Skin epidermis (tissue), 12 donors: Measurements from ENCODE around the gene MYRIP.
"Not testable (repeated sequence)": the region's sequence is repeated elsewhere in the genome, so short reads cannot be mapped to it uniquely, and the experiment has no call there.

Source experiments
- H3K27ac ChIP-seq, 21 experiments: fragments of 200-600 bp; sonication (generic) in 11 of 21; one replicate each; pipeline ENCODE4 v1.5.0; 2020; ENCODE audit warnings: mild to moderate bottlenecking in 3 of 21, inconsistent platforms in 2 of 21, moderate library complexity in 2 of 21
- H3K4me3 ChIP-seq, 7 experiments: fragments of 200-600 bp; sonication (generic) in 2 of 7; one replicate each; pipeline ENCODE4 v1.5.0; 2020; ENCODE audit warnings: inconsistent platforms in 2 of 7, mild to moderate bottlenecking in 2 of 7, moderate library complexity in 1 of 7

MYRIP gene

DNA sequence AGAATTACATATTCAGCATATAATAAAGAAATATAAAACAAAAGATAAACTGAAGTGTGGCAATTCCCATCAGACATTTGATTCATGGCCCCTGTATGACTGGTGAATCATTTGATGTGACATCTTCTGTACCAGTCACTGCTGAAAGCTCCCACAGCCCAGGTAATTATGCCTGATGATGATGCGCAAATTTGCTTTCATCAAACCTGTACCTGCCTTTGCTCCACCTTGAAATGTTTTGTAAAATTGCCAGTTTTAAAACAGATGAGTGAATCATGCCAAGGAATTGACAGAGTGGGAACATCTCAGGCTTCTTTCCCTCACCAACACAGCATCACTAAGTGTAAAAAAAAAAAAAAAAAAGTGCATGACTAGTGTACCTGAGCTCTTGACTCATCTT is 433.6 kb downstream of the MYRIP start:
- H3K27ac ChIP-seq = no peak overlapping the region
- H3K4me3 ChIP-seq = no peak overlapping the region

GRCh38 chr3:40247714-40248454 is 438.5 kb downstream of the MYRIP start:
- Histone ChIP-seq H3K27ac (no peak overlapping the region), H3K4me3 (no peak overlapping the region)

DNA sequence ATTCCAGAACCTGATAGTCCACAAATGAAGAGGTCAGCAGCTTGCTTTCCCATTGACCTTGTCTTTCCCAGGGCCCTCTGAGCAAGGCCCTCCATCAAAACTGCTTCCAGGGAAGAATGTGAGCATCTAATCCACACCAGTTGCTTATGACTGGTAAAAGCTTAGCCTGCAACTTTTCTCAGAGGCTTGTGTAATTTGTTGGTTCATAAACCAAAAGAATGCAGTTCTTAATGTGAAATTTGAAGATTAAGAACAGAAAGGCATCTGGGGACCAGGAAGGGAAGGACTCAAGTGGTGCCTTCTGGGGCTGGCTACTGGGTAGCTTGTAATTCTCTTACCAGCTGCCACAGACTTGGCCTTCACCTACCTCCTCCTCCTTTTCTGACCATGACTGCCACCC is 439.2 kb downstream of the MYRIP start:
- H3K27ac ChIP-seq = no peak overlapping the region

DNA sequence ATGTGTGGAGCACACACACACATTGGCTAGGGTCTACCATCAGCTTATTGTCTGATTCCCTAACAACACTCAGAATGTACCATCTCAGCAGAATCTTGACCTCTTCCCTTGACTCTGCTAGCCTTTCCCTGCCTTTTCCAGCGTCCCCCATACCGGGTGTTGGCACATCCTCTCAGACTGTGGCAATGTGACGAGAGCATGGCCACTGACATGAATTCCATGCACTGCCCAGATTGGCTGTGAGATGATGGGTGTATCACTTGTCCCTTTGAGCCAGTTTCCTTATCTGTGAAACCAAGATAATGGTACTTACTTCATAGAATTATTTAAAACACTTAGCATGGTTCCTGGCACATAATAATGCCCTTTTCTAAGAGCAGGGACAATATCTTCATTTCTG is 439.8 kb downstream of the MYRIP start:
- Histone ChIP-seq H3K4me3 (no peak overlapping the region), H3K27ac (no peak overlapping the region)

More for the DNA sequence above, 439.2 kb downstream of the MYRIP start:
- H3K4me3 ChIP-seq = no peak overlapping the region

GRCh38 chr3:40254491-40254890 is 445.1 kb downstream of the MYRIP start:
- Histone ChIP-seq H3K27ac (no peak overlapping the region), H3K4me3 (no peak overlapping the region)

GRCh38 chr3:40254891-40255290 is 445.5 kb downstream of the MYRIP start:
- Histone ChIP-seq H3K27ac (no peak overlapping the region), H3K4me3 (no peak overlapping the region)

GRCh38 chr3:40255532-40255931 is 446.1 kb downstream of the MYRIP start:
- Histone ChIP-seq H3K27ac (no peak overlapping the region), H3K4me3 (no peak overlapping the region)

DNA sequence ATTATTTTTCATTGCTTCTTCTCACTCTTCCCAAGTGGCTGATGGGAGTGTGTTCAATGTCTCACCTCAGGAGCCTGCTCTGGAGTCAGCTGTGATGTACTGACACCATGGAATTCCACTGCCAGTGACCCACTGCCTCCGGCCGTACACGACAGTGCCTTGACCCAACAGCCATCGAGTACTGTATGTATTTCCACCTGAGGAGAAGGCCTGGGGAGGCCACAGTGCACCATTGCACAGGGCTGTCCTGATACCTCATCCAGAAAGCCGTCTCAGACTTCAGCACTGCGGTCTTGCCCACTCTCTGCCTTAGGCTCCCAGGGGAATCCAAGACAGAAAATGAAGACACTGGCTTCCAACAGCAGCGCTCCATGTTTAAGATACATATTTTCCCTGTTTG is 448.7 kb downstream of the MYRIP start:
- Histone ChIP-seq H3K4me3 (no peak overlapping the region), H3K27ac (no peak overlapping the region)

DNA sequence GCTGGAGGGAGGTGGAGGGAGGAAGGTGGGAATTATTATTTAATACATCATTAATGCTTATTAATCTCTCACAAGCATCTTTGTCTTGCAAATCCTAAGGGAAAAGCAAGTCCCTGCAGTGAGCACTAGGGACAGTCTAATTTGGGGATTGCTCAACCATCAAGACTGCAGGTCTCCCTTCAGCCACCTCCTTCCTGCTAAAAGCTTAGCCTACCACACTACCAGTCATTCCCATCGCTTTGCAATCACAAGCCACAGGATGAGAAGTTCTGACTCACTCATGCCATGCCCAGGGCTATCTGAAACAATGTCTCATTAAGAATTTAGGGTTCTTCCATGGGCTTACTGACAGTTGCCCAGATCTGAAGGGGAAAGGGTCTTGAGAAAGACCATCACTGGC is 449.1 kb downstream of the MYRIP start:
- H3K27ac ChIP-seq = no peak overlapping the region
- H3K4me3 ChIP-seq = no peak overlapping the region

DNA sequence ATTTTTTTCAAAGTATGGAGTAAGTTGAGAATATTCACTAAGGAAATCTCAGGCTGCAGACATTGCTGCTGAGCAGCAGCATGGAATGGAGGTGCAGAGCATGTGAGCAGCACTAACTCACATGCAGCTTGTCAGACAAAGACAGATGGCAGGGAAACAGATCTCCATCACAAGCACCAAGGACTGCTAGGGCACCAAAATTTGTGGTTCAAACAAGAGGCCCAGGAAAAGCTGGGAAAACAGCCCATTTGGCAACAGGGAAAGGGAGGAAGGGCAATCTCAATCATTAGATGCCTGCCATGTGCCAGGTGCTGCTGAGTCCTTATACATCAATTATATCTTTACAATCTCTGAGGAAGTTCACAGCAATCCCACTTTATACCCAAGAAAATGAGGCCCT is 452.9 kb downstream of the MYRIP start:
- H3K27ac ChIP-seq = no peak overlapping the region
- H3K4me3 ChIP-seq = no peak overlapping the region

GRCh38 chr3:40264451-40264850 is 455.0 kb downstream of the MYRIP start:
- no peak overlapping the region for H3K27ac ChIP-seq
- H3K4me3 ChIP-seq = no peak overlapping the region

DNA sequence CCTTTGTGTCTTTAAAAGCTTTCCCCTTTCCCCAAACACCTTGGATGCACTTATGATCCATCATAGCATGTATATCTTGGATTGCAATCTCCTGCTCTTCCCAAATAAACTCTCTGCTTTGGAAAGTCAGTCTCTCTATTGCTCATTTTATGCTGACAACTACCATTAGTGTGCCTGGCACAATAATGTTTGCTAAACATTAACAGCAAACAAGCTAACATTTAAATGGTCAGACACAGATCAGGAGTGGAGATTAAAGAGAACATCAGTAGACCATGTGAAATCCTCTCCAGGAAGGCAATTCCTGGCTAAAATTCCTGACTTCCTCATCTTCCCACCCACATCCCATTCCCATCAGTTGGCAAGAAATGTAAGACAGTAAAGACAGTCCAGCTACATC is 455.8 kb downstream of the MYRIP start:
- Histone ChIP-seq H3K27ac (no peak overlapping the region), H3K4me3 (no peak overlapping the region)

- Histone ChIP-seq H3K27ac (no peak overlapping the region), H3K4me3 (no peak overlapping the region)
Observed at GRCh38 chr3:40267937-40268724, 458.7 kb downstream of the MYRIP start.

DNA sequence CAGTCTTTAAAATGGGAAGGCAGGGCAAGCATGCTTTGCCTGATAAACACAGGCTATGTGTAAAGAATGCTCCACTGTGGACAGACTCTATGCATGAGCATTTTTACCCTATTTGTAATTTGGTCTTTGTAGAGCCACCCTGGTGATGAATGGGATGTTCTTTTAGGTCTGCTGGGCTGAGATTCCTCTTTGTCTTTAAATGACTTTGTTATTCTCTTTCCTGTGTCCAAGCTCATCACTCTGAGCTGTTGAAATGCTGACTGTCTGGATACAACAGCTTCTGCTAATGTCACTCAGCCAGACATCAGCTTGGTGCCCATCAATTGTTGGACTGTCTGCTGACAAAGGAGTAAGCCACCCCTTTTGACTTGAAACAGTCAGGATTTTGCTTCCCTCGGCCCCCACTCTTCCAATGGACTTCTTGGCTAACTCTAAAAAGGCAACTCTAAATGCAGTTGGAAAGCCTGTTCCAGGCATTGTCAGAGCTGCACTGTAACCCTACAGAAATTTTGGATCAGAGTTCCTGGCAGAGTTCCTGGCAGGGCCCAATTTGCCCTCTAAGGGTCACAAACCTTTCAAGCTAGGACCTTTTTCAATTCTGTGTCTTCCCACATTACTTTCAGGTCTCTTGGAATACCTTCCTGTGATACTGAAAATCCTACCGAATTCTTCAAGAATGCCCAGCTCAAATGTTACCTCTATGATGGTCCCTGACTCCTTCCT is 459.6 kb downstream of the MYRIP start:
- no peak overlapping the region for H3K4me3 ChIP-seq

DNA sequence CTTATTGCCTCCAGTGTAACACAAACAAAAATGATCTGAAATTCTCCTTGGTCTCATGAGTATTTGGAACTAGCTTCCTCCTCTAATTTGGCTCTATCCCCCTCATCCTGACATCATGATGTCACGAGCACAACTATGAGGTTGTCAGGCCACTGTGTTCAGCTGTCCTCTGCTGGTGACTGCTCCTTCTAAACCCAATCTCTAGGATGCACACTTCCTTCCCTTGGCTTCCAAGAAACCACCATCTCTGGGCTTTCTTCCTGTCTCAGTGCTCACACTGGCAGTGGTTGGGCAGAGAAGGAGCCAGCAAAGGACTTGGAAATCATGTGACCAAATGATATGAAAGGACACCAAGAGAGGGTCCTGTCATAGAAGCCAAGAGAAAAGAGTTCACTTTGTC is 469.4 kb downstream of the MYRIP start:
- Histone ChIP-seq H3K27ac (no peak overlapping the region), H3K4me3 (no peak overlapping the region)

More for the DNA sequence above, 459.6 kb downstream of the MYRIP start:
- H3K27ac ChIP-seq = no peak overlapping the region

- no peak overlapping the region for H3K4me3 ChIP-seq
Observed at GRCh38 chr3:40281995-40282394, 472.6 kb downstream of the MYRIP start.

GRCh38 chr3:40283057-40283456 is 473.6 kb downstream of the MYRIP start:
- H3K4me3 ChIP-seq, H3K27ac ChIP-seq: not testable (repeated sequence)

More at GRCh38 chr3:40281995-40282394, 472.6 kb downstream of the MYRIP start:
- no peak overlapping the region for H3K27ac ChIP-seq

DNA sequence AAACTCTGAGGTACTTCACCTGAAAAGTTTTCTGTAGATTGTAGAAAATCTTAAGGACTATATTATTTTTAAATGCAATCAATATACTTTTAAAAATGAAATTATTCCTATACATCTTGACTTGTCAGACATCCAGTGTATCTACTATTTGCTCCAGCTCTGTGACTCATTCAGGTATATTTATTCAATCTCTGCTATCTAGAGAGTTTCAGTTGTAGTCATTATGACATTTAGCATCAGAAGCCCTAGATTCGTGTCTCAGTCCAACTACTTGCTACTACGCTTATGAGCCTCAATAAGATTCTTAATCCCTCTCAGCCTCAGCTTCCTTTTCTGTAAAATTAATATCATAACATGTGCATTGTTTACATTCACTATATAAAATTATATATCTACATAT is 477.8 kb downstream of the MYRIP start:
- Histone ChIP-seq H3K27ac (no peak overlapping the region), H3K4me3 (no peak overlapping the region)

GRCh38 chr3:40290396-40290795 is 481.0 kb downstream of the MYRIP start:
- no peak overlapping the region for H3K27ac ChIP-seq
- no peak overlapping the region for H3K4me3 ChIP-seq

DNA sequence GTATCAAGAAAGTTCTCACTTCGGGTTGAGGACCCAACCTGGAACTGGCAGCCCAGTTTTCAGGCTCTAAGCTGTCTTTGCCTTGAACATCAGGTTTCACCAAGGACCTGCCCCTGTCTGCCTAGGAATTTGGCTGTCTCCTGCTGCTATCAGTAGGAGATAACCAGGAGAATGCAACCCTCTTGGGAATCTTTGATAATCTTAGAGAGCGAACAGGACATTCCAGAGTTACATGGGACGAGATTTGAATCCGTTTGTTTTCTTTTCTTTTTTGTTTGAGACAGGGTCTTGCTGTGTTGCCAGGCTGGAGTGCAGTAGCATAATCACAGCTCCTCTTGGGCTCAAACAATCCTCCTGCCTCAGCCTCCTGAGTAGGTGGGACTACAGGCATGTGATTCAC is 482.1 kb downstream of the MYRIP start:
- Histone ChIP-seq H3K4me3 (no peak overlapping the region), H3K27ac (no peak overlapping the region)
